SK-N-SH treated with all-trans-retinoic acid at 6 μM for 48 hours (cell line): ENCODE data around the gene CCDC63.

Experiments
- ATAC-seq: fragments of 200-7000 bp; cut with Tn5 transposase; 3 replicates; pipeline ENCODE4 v1.9.1; 2020; ENCODE audit warnings: mild to moderate bottlenecking, moderate library complexity
- BACH2 ChIP-seq: fragments of 250-450 bp; sonication (Bioruptor Pico); IDR thresholded peaks from 2 replicates; pipeline ENCODE4 v1.9.0; 2021; ENCODE audit warnings: mild to moderate bottlenecking, borderline replicate concordance
- CSDC2 ChIP-seq: fragments of 250-450 bp; sonication (Bioruptor Pico); IDR thresholded peaks from 2 replicates; pipeline ENCODE4 v1.5.0; 2020; ENCODE audit warnings: mild to moderate bottlenecking, moderate library complexity
- CSRNP3 ChIP-seq: fragments of 250-450 bp; sonication (Bioruptor Pico); IDR thresholded peaks from 2 replicates; pipeline ENCODE4 v1.5.1; 2021; ENCODE audit warnings: mild to moderate bottlenecking, moderate library complexity
- ESRRG ChIP-seq: fragments of 250-450 bp; sonication (Bioruptor Pico); IDR thresholded peaks from 2 replicates; pipeline ENCODE4 v1.6.1; 2021; ENCODE audit warnings: mild to moderate bottlenecking
- ISL1 ChIP-seq: fragments of 250-450 bp; sonication (Bioruptor Pico); IDR thresholded peaks from 2 replicates; pipeline ENCODE4 v2.1.2; 2022; ENCODE audit warnings: mild to moderate bottlenecking, moderate library complexity
- OSR1 ChIP-seq: fragments of 250-450 bp; sonication (Bioruptor Pico); IDR thresholded peaks from 2 replicates; pipeline ENCODE4 v1.8.0; 2022; ENCODE audit warnings: moderate library complexity, mild to moderate bottlenecking, inconsistent platforms
- PATZ1 ChIP-seq: fragments of 250-450 bp; sonication (Bioruptor Pico); IDR thresholded peaks from 2 replicates; pipeline ENCODE4 v1.8.0; 2020; ENCODE audit warnings: mild to moderate bottlenecking, moderate library complexity, borderline replicate concordance
- POU6F1 ChIP-seq: fragments of 250-450 bp; sonication (Bioruptor Pico); IDR thresholded peaks from 2 replicates; pipeline ENCODE4 v1.8.0; 2021; ENCODE audit warnings: low read depth, mild to moderate bottlenecking, moderate library complexity, borderline replicate concordance
- RARB ChIP-seq: fragments of 250-450 bp; sonication (Bioruptor Pico); IDR thresholded peaks from 2 replicates; pipeline ENCODE4 v1.8.0; 2021; ENCODE audit warnings: mild to moderate bottlenecking, moderate library complexity
- SNAI2 ChIP-seq: fragments of 250-450 bp; sonication (Bioruptor Pico); IDR thresholded peaks from 2 replicates; pipeline ENCODE4 v1.5.0; 2020; ENCODE audit warnings: mild to moderate bottlenecking, moderate library complexity
- TCF4 ChIP-seq: fragments of 250-450 bp; sonication (Bioruptor Pico); IDR thresholded peaks from 2 replicates; pipeline ENCODE4 v1.8.0; 2021; ENCODE audit warnings: mild to moderate bottlenecking, moderate library complexity, borderline replicate concordance
- TOX ChIP-seq: fragments of 250-450 bp; sonication (Bioruptor Pico); IDR thresholded peaks from 2 replicates; pipeline ENCODE4 v1.8.0; 2021; ENCODE audit warnings: mild to moderate bottlenecking, moderate library complexity, borderline replicate concordance
- ZC3H10 ChIP-seq: fragments of 250-450 bp; sonication (Bioruptor Pico); IDR thresholded peaks from 2 replicates; pipeline ENCODE4 v1.5.1; 2021; ENCODE audit warnings: mild to moderate bottlenecking, moderate library complexity
- ZFP3 ChIP-seq: fragments of 250-450 bp; sonication (Bioruptor Pico); IDR thresholded peaks from 2 replicates; pipeline ENCODE4 v1.5.0; 2020; ENCODE audit warnings: mild to moderate bottlenecking, moderate library complexity
- ZFP30 ChIP-seq: fragments of 450-650 bp; formaldehyde crosslinking; IDR thresholded peaks from 2 replicates; pipeline ENCODE4 v1.5.0; 2022; ENCODE audit warnings: mild to moderate bottlenecking, moderate library complexity
- ZNF565 ChIP-seq: fragments of 450-650 bp; formaldehyde crosslinking; conservative IDR thresholded peaks from 2 replicates; pipeline ENCODE4 v1.5.0; 2020; ENCODE audit warnings: low read depth, mild to moderate bottlenecking, moderate library complexity
- ZNF70 ChIP-seq: fragments of 450-650 bp; formaldehyde crosslinking; IDR thresholded peaks from 2 replicates; pipeline ENCODE4 v1.5.0; 2020; ENCODE audit warnings: mild to moderate bottlenecking, moderate library complexity
- ZNF8 ChIP-seq: fragments of 450-650 bp; formaldehyde crosslinking; IDR thresholded peaks from 2 replicates; pipeline ENCODE4 v1.5.0; 2020; ENCODE audit warnings: mild to moderate bottlenecking, moderate library complexity

The CCDC63 gene

GRCh38 chr12:110929818-110930217, 83.0 kb downstream of the CCDC63 start:
- ATAC-seq: no peak
- TF ChIP-seq ZNF70 (CRISPR knock-in tag): peak; percentile 98
- no peak for TF ChIP-seq POU6F1
- TF ChIP-seq, all 23 proteins: peak for 1

GRCh38 chr12:110930348-110931314, 83.8 kb downstream of the CCDC63 start:
- no peak for TF ChIP-seq ZNF8 (CRISPR knock-in tag)
- no peak for ATAC-seq

- no peak for TF ChIP-seq PATZ1 (CRISPR knock-in tag)
- no peak for TF ChIP-seq ISL1 (CRISPR knock-in tag)
- no peak for TF ChIP-seq TCF4 (CRISPR knock-in tag)
- TF ChIP-seq ZFP30 (CRISPR knock-in tag): no peak
- ATAC-seq: no peak
These were observed 84.5 kb downstream of the CCDC63 start for GRCh38 chr12:110931315-110931728.

- no peak for ATAC-seq
These were observed 85.3 kb downstream of the CCDC63 start for GRCh38 chr12:110932046-110932445.

More at GRCh38 chr12:110932046-110932445, 85.3 kb downstream of the CCDC63 start:
- TF ChIP-seq SNAI2 (CRISPR knock-in tag): no peak
- no peak for TF ChIP-seq OSR1 (CRISPR knock-in tag)
- no peak for TF ChIP-seq ZFP3 (CRISPR knock-in tag)
- TF ChIP-seq TCF4 (CRISPR knock-in tag): no peak
- no peak for TF ChIP-seq ZNF70 (CRISPR knock-in tag)
- TF ChIP-seq RARB (CRISPR knock-in tag): no peak
- no peak for TF ChIP-seq CSRNP3 (CRISPR knock-in tag)
- no peak for TF ChIP-seq ESRRG (CRISPR knock-in tag)
- no peak for TF ChIP-seq BACH2
- no peak for TF ChIP-seq PATZ1 (CRISPR knock-in tag)
- TF ChIP-seq CSDC2 (CRISPR knock-in tag): no peak
- TF ChIP-seq ZC3H10 (CRISPR knock-in tag): no peak
- no peak for TF ChIP-seq POU6F1
- no peak for TF ChIP-seq TOX (CRISPR knock-in tag)
- no peak for TF ChIP-seq ZNF565 (CRISPR knock-in tag)
- TF ChIP-seq ZNF8 (CRISPR knock-in tag): no peak
